SK-N-MC (cell line): ENCODE data around the gene TRABD.

Experiments
- EZH2 ChIP-seq: fragments of 200-600 bp; sonication (generic); IDR thresholded peaks from one replicate; pipeline ENCODE4 v1.6.1; 2017; ENCODE audit warnings: antibody characterized with exemption
- FOXP2 ChIP-seq: optimal IDR thresholded peaks from 2 replicates; pipeline ENCODE3; 2011; ENCODE audit warnings: mild to moderate bottlenecking, moderate library complexity; ENCODE audit not compliant: insufficient read depth; ENCODE audit errors: extremely low read length, control extremely low read depth
- POLR2AphosphoS5 ChIP-seq: IDR thresholded peaks from 2 replicates; pipeline ENCODE4 v1.6.1; 2012; ENCODE audit warnings: mild to moderate bottlenecking, low read depth, low read length, borderline replicate concordance

DNA sequence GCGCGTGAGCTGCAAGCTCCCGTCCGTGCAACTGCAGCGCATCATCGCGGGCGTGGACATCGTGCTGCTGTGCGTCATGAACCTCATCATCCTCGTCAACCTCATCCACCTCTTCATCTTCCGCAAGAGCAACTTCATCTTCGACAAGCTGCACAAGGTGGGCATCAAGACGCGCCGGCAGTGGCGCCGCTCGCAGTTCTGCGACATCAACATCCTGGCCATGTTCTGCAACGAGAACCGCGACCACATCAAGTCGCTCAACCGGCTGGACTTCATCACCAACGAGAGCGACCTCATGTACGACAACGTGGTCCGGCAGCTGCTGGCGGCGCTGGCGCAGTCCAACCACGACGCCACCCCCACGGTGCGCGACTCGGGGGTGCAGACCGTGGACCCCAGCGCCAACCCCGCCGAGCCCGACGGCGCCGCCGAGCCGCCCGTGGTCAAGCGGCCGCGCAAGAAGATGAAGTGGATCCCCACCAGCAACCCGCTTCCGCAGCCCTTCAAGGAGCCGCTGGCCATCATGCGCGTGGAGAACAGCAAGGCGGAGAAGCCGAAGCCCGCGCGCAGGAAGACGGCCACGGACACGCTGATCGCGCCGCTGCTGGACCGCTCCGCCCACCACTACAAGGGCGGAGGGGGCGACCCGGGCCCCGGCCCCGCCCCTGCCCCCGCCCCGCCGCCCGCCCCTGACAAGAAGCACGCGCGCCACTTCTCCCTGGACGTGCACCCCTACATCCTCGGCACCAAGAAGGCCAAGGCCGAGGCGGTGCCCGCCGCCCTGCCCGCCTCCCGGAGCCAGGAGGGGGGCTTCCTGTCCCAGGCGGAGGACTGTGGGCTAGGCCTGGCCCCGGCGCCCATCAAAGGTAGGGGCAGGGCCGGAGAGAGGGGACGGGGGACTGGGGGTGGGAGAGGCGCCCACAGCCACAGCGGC, 7.9 kb upstream of the TRABD start:
- TF ChIP-seq EZH2 (no peak), POLR2AphosphoS5 (no peak), FOXP2 (no peak)
